GM12892 (cell line): ENCODE data around the gene MIEF2.

Experiments
- POLR2A ChIP-seq: IDR thresholded peaks from 2 replicates; pipeline ENCODE4 v1.6.1; 2011; ENCODE audit warnings: low read depth, low read length, control low read depth
- POLR2AphosphoS5 ChIP-seq: IDR thresholded peaks from 2 replicates; pipeline ENCODE4 v1.6.1; 2011; ENCODE audit warnings: low read depth, low read length, control low read depth
- TAF1 ChIP-seq: IDR thresholded peaks from 2 replicates; pipeline ENCODE4 v1.6.1; 2011; ENCODE audit warnings: low read depth, mild to moderate bottlenecking, control low read depth, low read length, borderline replicate concordance

DNA sequence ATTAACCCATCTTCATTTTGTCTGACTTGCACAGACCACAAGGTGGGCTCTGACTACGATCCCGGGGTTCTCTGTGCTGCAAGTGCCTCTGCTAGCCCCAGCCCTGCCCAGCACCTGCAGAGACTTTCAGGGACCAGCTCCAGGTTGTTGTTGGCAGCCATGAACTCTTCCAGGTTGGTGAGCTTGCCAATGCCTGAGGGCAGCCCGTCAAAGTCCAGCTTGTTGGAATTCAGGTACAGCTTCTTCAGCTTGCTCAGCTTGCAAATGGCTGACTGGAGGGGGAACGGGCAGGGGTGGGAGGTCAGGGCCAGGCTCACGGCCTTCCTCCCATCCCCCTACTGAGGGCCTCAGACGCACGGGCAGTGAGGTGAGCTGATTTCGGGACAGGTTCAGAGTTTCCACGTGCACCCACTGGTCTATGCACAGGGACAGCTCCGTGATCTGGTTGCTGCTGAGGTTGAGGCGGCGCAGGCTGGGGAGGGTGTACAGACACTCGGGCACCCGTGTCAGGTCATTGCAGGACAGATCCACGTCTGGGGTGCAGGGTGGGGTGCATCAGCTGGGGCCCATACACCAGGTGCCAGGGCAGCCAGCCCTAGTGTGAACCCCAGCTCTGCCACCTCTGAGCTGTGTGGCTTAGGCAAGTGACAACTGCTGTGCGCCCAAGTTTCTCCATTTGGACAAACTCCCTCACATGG is 7.1 kb upstream of the MIEF2 start:
- TF ChIP-seq POLR2A (no peak), POLR2AphosphoS5 (no peak), TAF1 (no peak)
